GM18499 (cell line): ENCODE measurements around the gene COX7A2.

Experiments used
- ATAC-seq: cut with Tn5 transposase; IDR thresholded peaks from one replicate; pipeline ENCODE4 v1.9.1; 2021; ENCODE audit warnings: moderate number of reproducible peaks; ENCODE audit not compliant: insufficient read depth, unreplicated experiment

COX7A2 gene

GRCh38 chr6:75268988-75269354, 25.4 kb upstream of the COX7A2 start:
- no peak for ATAC-seq

GRCh38 chr6:75268121-75268987, 24.8 kb upstream of the COX7A2 start:
- ATAC-seq: no peak

- no peak for ATAC-seq
Observed at GRCh38 chr6:75267461-75267860, 23.9 kb upstream of the COX7A2 start.

- ATAC-seq: peak; percentile 60
Observed at GRCh38 chr6:75266716-75267291, 23.2 kb upstream of the COX7A2 start.

GRCh38 chr6:75263401-75263750, 19.8 kb upstream of the COX7A2 start:
- ATAC-seq: no peak

- ATAC-seq: no peak
Observed at GRCh38 chr6:75262716-75263400, 19.3 kb upstream of the COX7A2 start.

- no peak for ATAC-seq
Observed at GRCh38 chr6:75261299-75261698, 17.7 kb upstream of the COX7A2 start.

- no peak for ATAC-seq
Observed at GRCh38 chr6:75257343-75258087, 13.9 kb upstream of the COX7A2 start.

GRCh38 chr6:75250552-75250951, 7.0 kb upstream of the COX7A2 start:
- no peak for ATAC-seq

GRCh38 chr6:75249837-75250236, 6.2 kb upstream of the COX7A2 start:
- no peak for ATAC-seq

- no peak for ATAC-seq
Observed at GRCh38 chr6:75246386-75246785, 2.8 kb upstream of the COX7A2 start.

GRCh38 chr6:75244063-75244584, 523 bp upstream of the COX7A2 start:
- ATAC-seq: peak; percentile 8

- ATAC-seq: no peak
Observed at GRCh38 chr6:75236630-75237029, 7.0 kb downstream of the COX7A2 start.

- no peak for ATAC-seq
Observed at GRCh38 chr6:75235271-75235670, 8.3 kb downstream of the COX7A2 start.

GRCh38 chr6:75234126-75234865, 9.3 kb downstream of the COX7A2 start:
- ATAC-seq: no peak

- ATAC-seq: no peak
Observed at GRCh38 chr6:75233092-75233615, 10.4 kb downstream of the COX7A2 start.

- ATAC-seq: no peak
Observed at GRCh38 chr6:75230484-75231325, 12.9 kb downstream of the COX7A2 start.

- no peak for ATAC-seq
Observed at GRCh38 chr6:75224303-75224926, 19.2 kb downstream of the COX7A2 start.
